ENCODE data around the gene MYBPH. TPM values are rescaled to one million over a fixed set of nuclear protein-coding genes. Genes with fewer than 3 reads are reported as not detected.
A peak's percentile ranks its signal among the peaks of the same experiment; 100 is the strongest.

The MYBPH gene
- polyA plus RNA-seq, 3 donors, result 0.04 to 0.52 (median 0.16) TPM

GRCh38 chr1:203168991-203169390, 6.6 kb downstream of the MYBPH start:
- no peak overlapping the region for H3K27ac ChIP-seq (ENCODE audit: low read depth in 1 of 2, low read length in 2 of 2)
- H3K27me3 ChIP-seq (ENCODE audit: control insufficient read depth in 2 of 2, insufficient read depth in 2 of 2, low read length in 2 of 2), result no peaks in the 10 kb centered on the region
- Mint-ChIP-seq H3K36me3 (no peaks in the 10 kb centered on the region), H3K27ac (no peak overlapping the region), H3K4me3 (no peak overlapping the region), H3K9me3 (peaks cover 0 to 3% (median 0%) of the 10 kb centered on the region in 7 donors), H3K27me3 (ENCODE audit: low read depth in 3 of 3) (peaks cover 13 to 23% (median 21%) of the 10 kb centered on the region in 3 donors), H3K4me1 (peaks cover 20% of the 10 kb centered on the region)
- no peak overlapping the region for H3K9ac ChIP-seq (ENCODE audit: insufficient read depth, low read length, poor library complexity, severe bottlenecking)
- no peaks in the 10 kb centered on the region for H3K79me2 ChIP-seq (ENCODE audit: insufficient read depth, low read length)
- intact Hi-C loops (cut with micrococcal nuclease), result no loop called here
- no peak overlapping the region for H3K4me2 ChIP-seq (replicated peaks; ENCODE audit: extremely low read depth, low read length, poor library complexity, severe bottlenecking)
- no peaks in the 10 kb centered on the region for H3K9me3 ChIP-seq (replicated peaks in 1 of 2; ENCODE audit: control insufficient read depth in 1 of 2, insufficient read depth in 1 of 2, low read length in 2 of 2)
- no peaks in the 10 kb centered on the region for H4K20me1 ChIP-seq (ENCODE audit: insufficient read depth, low read length)
- H3K4me3 ChIP-seq (replicated peaks in 1 of 3; ENCODE audit: low read depth in 2 of 3, low read length in 3 of 3), result no peak overlapping the region
- no peak overlapping the region for H2AFZ ChIP-seq (ENCODE audit: insufficient read depth, low read depth, low read length, poor library complexity, severe bottlenecking)
- H3K36me3 ChIP-seq (replicated peaks in 1 of 2; ENCODE audit: control insufficient read depth in 1 of 2, insufficient read depth in 2 of 2, low read length in 2 of 2), result no peaks in the 10 kb centered on the region
- H3K4me1 ChIP-seq (ENCODE audit: control insufficient read depth in 1 of 2, insufficient read depth in 2 of 2, low read length in 2 of 2), result peaks cover 3 to 4% of the 10 kb centered on the region in 2 donors
- no peak for TF ChIP-seq CTCF (IDR thresholded peaks at IDR 0.05)
- 98% methylated on average over 6 of the region's 9 CpGs for WGBS (ENCODE audit: insufficient coverage)
- no peak for DNase-seq

- intact Hi-C loops (cut with micrococcal nuclease), result no loop called here
- peaks cover 13 to 24% (median 21%) of the 10 kb centered on the region in 3 donors for H3K27me3 Mint-ChIP-seq (ENCODE audit: low read depth in 3 of 3)
Measured at GRCh38 chr1:203168256-203168786, 7.3 kb downstream of the MYBPH start.

More at GRCh38 chr1:203168256-203168786, 7.3 kb downstream of the MYBPH start:
- DNase-seq, result no peak
- Histone ChIP-seq H3K9ac (ENCODE audit: insufficient read depth, low read length, poor library complexity, severe bottlenecking) (no peak overlapping the region), H3K27ac (ENCODE audit: low read depth in 1 of 2, low read length in 2 of 2) (no peak overlapping the region), H3K27me3 (ENCODE audit: control insufficient read depth in 2 of 2, insufficient read depth in 2 of 2, low read length in 2 of 2) (no peaks in the 10 kb centered on the region), H3K4me1 (ENCODE audit: control insufficient read depth in 1 of 2, insufficient read depth in 2 of 2, low read length in 2 of 2) (peaks cover 3 to 10% of the 10 kb centered on the region in 2 donors), H3K9me3 (replicated peaks in 1 of 2; ENCODE audit: control insufficient read depth in 1 of 2, insufficient read depth in 1 of 2, low read length in 2 of 2) (no peaks in the 10 kb centered on the region), H4K20me1 (ENCODE audit: insufficient read depth, low read length) (no peaks in the 10 kb centered on the region), H3K79me2 (ENCODE audit: insufficient read depth, low read length) (no peaks in the 10 kb centered on the region), H2AFZ (ENCODE audit: insufficient read depth, low read depth, low read length, poor library complexity, severe bottlenecking) (no peak overlapping the region), H3K4me2 (replicated peaks; ENCODE audit: extremely low read depth, low read length, poor library complexity, severe bottlenecking) (no peak overlapping the region), H3K4me3 (replicated peaks in 1 of 3; ENCODE audit: low read depth in 2 of 3, low read length in 3 of 3) (no peak overlapping the region), H3K36me3 (replicated peaks in 1 of 2; ENCODE audit: control insufficient read depth in 1 of 2, insufficient read depth in 2 of 2, low read length in 2 of 2) (no peaks in the 10 kb centered on the region)
- 97% methylated on average over 3 of the region's 12 CpGs for WGBS (ENCODE audit: insufficient coverage)
- no peaks in the 10 kb centered on the region for H3K36me3 Mint-ChIP-seq
- no peak for TF ChIP-seq CTCF (IDR thresholded peaks at IDR 0.05)
- H3K9me3 Mint-ChIP-seq, result peaks cover 0 to 3% (median 0%) of the 10 kb centered on the region in 7 donors
- H3K4me1 Mint-ChIP-seq, result peaks cover 27% of the 10 kb centered on the region
- H3K4me3 Mint-ChIP-seq, result peak overlapping the region in 1 of 2 donors; percentile 46
- H3K27ac Mint-ChIP-seq, result no peak overlapping the region
